ENCODE results near the gene HDAC1. TPM values are rescaled to one million over a fixed set of nuclear protein-coding genes. Genes with fewer than 3 reads are reported as not detected.
A peak's percentile ranks its signal among the peaks of the same experiment; 100 is the strongest.

Gene HDAC1
- total and polyA plus RNA-seq, 2 of the 13 experiments (the other 11 are each of a cell fraction or from before 2014, with no cell fraction given), result 93.5 to 189 TPM

DNA sequence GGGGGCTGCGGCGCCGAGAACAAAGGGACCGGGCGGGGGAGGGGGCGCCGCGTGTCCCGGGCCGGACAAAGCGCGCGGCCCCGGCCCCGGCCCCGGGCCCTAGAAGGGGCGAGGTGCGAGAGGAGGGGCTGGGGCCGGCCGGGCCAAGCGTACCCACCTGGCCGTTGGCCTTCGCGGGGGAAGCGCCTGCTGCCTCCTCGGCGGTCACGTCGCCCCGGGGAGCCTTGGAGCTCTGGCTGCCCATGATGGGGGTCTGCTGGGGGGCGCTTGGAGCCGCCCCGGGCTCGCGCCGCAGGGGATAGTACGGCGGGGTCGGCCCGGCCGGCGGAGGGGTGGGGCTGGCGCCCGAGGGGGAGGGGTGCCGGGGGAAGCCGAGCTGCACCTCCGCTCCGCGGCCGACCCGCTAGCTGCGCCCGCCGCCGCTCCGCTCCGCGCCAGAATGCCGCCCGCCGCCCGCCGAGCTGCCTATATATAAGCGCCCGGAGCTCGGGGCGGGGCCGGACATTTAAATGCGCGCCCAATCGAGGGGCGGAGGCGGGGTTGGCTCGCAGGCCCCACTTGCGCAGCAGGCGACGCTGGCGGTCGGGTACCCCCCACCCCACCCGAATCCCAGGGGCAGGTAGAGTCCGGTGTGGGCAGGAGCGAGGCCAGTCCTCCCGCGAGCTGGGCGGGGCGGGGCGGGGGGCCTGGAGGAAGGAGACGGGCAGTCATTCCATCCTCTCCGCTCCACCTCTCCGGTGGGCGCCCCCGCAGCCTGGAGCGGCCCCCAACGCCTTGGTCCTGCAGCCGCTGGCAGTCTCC lies 44.1 kb downstream of the HDAC1 start, which contains the start of gene MARCKSL1 (continued):
- TF ChIP-seq, protein P1, sequence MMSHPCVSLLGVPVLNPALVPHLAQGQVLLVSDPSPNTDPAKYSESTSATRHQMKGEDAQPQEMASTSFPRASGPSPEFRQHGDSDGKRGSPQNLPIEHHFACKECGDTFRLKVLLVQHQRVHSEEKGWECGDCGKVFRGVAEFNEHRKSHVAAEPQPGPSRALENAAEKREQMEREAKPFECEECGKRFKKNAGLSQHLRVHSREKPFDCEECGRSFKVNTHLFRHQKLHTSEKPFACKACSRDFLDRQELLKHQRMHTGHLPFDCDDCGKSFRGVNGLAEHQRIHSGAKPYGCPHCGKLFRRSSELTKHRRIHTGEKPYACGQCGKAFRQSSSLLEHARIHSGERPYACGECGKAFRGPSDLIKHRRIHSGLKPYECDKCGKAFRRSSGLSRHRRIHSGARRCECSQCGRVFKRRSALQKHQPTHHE (CRISPR knock-in tag; IDR thresholded peaks at IDR 0.05; ENCODE audit: borderline replicate concordance), result peak; percentile 31; the same call in 1 of the 2 replicates
- TF ChIP-seq, protein P2, sequence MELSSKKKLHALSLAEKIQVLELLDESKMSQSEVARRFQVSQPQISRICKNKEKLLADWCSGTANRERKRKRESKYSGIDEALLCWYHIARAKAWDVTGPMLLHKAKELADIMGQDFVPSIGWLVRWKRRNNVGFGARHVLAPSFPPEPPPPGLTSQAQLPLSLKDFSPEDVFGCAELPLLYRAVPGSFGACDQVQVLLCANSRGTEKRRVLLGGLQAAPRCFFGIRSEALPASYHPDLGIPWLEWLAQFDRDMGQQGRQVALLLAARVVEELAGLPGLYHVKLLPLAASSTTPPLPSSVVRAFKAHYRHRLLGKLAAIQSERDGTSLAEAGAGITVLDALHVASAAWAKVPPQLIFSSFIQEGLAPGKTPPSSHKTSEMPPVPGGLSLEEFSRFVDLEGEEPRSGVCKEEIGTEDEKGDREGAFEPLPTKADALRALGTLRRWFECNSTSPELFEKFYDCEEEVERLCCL (CRISPR knock-in tag; IDR thresholded peaks at IDR 0.05; ENCODE audit: borderline replicate concordance), result no peak
- TF ChIP-seq ZNF274 (CRISPR knock-in tag; IDR thresholded peaks at IDR 0.05) (no peak; the same call in 1 of the 2 replicates), ZNF224 (CRISPR knock-in tag; IDR thresholded peaks at IDR 0.05) (peak; percentile 61; the same call in 1 of the 2 replicates), CBX5 (CRISPR knock-in tag; IDR thresholded peaks at IDR 0.05; ENCODE audit: borderline replicate concordance) (no peak), MAZ (IDR thresholded peaks at IDR 0.05; ENCODE audit: borderline replicate concordance, low read depth, low read length) (peak; percentile 54; the same call in 1 of the 2 replicates), MAZ (CRISPR knock-in tag; IDR thresholded peaks at IDR 0.05; ENCODE audit: low read depth) (peak; percentile 52), ZMAT3 (CRISPR knock-in tag; conservative IDR thresholded peaks at IDR 0.05) (no peak), ZNF143 (CRISPR knock-in tag; IDR thresholded peaks at IDR 0.05) (no peak), TOE1 (CRISPR knock-in tag; IDR thresholded peaks at IDR 0.05) (no peak), HDAC1 (CRISPR knock-in tag; IDR thresholded peaks at IDR 0.05) (peak; percentile 63), ZNF282 (IDR thresholded peaks at IDR 0.05; ENCODE audit: partially characterized antibody) (no peak), RFX1 (IDR thresholded peaks at IDR 0.05) (no peak), ARID2 (CRISPR knock-in tag; IDR thresholded peaks at IDR 0.05; ENCODE audit: borderline replicate concordance) (no peak), ZNF446 (CRISPR knock-in tag; IDR thresholded peaks at IDR 0.05) (no peak), ZNF20 (CRISPR knock-in tag; IDR thresholded peaks at IDR 0.05) (no peak)
- TF ChIP-seq, protein P3, sequence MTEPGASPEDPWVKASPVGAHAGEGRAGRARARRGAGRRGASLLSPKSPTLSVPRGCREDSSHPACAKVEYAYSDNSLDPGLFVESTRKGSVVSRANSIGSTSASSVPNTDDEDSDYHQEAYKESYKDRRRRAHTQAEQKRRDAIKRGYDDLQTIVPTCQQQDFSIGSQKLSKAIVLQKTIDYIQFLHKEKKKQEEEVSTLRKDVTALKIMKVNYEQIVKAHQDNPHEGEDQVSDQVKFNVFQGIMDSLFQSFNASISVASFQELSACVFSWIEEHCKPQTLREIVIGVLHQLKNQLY (CRISPR knock-in tag; IDR thresholded peaks at IDR 0.05), result no peak
- TF ChIP-seq, protein P4, sequence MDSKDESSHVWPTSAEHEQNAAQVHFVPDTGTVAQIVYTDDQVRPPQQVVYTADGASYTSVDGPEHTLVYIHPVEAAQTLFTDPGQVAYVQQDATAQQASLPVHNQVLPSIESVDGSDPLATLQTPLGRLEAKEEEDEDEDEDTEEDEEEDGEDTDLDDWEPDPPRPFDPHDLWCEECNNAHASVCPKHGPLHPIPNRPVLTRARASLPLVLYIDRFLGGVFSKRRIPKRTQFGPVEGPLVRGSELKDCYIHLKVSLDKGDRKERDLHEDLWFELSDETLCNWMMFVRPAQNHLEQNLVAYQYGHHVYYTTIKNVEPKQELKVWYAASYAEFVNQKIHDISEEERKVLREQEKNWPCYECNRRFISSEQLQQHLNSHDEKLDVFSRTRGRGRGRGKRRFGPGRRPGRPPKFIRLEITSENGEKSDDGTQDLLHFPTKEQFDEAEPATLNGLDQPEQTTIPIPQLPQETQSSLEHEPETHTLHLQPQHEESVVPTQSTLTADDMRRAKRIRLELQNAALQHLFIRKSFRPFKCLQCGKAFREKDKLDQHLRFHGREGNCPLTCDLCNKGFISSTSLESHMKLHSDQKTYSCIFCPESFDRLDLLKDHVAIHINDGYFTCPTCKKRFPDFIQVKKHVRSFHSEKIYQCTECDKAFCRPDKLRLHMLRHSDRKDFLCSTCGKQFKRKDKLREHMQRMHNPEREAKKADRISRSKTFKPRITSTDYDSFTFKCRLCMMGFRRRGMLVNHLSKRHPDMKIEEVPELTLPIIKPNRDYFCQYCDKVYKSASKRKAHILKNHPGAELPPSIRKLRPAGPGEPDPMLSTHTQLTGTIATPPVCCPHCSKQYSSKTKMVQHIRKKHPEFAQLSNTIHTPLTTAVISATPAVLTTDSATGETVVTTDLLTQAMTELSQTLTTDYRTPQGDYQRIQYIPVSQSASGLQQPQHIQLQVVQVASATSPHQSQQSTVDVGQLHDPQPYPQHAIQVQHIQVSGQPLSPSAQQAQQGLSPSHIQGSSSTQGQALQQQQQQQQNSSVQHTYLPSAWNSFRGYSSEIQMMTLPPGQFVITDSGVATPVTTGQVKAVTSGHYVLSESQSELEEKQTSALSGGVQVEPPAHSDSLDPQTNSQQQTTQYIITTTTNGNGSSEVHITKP (CRISPR knock-in tag; IDR thresholded peaks at IDR 0.05; ENCODE audit: low read depth), result no peak
- TF ChIP-seq, protein P5, sequence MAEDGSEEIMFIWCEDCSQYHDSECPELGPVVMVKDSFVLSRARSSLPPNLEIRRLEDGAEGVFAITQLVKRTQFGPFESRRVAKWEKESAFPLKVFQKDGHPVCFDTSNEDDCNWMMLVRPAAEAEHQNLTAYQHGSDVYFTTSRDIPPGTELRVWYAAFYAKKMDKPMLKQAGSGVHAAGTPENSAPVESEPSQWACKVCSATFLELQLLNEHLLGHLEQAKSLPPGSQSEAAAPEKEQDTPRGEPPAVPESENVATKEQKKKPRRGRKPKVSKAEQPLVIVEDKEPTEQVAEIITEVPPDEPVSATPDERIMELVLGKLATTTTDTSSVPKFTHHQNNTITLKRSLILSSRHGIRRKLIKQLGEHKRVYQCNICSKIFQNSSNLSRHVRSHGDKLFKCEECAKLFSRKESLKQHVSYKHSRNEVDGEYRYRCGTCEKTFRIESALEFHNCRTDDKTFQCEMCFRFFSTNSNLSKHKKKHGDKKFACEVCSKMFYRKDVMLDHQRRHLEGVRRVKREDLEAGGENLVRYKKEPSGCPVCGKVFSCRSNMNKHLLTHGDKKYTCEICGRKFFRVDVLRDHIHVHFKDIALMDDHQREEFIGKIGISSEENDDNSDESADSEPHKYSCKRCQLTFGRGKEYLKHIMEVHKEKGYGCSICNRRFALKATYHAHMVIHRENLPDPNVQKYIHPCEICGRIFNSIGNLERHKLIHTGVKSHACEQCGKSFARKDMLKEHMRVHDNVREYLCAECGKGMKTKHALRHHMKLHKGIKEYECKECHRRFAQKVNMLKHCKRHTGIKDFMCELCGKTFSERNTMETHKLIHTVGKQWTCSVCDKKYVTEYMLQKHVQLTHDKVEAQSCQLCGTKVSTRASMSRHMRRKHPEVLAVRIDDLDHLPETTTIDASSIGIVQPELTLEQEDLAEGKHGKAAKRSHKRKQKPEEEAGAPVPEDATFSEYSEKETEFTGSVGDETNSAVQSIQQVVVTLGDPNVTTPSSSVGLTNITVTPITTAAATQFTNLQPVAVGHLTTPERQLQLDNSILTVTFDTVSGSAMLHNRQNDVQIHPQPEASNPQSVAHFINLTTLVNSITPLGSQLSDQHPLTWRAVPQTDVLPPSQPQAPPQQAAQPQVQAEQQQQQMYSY (CRISPR knock-in tag; IDR thresholded peaks at IDR 0.05), result no peak

All from HepG2 (cell line).